ENCODE results near the gene TCL1B.

Gene TCL1B

DNA sequence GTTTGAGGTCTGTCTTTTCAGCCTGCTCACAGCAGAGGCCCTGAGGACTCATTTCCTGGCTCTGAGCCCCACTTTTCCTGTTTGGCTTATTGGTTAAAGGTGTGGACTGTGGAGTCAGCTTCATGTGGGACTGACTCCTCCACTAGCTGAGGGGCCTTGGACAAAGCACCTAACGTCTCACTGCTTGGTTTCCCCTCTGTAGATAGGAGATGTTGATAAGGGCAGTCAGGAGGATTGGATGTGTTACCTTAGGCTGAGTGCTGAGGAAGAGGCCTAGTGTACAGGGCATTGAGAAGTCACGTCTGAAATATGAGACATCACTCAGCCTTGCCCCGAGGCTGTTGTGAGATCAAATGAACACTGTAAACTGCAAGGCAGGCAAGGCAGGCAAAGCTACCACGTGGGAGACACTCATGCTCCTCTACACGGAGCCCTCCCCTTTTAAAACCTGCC, 54.8 kb downstream of the TCL1B start:
- H3K27ac ChIP-seq, result no peak overlapping the region
- H3K4me3 ChIP-seq, result no peak overlapping the region

DNA sequence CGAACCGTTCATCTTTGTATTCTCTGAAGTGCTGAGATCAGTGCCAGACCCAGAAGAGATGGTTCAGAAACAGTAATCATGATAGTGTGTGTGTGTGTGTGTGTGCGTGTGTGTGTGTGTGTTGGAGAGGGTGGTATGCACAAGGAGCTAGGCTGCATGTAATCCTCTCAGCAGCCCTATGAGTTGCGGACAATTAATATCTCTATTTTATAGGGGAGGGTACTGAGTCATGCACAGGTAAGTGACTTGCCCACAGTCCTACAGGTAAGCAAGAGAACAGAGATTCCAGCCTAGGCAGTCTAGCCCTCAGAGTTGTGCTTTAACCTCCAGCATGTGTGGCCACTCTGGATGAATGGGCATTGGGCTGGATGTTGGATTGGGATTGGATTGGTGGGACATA, 55.6 kb downstream of the TCL1B start:
- H3K27ac ChIP-seq, result no peak overlapping the region
- no peak overlapping the region for H3K4me3 ChIP-seq
